IPS-15b (cell line): ENCODE data around the gene STMN3.

Source experiments
- H3K27me3 ChIP-seq: one replicate; pipeline ENCODE4 v1.6.1; 2013; ENCODE audit warnings: low read length; ENCODE audit not compliant: control insufficient read depth, insufficient read depth
- H3K36me3 ChIP-seq: one replicate; pipeline ENCODE4 v1.6.1; 2013; ENCODE audit warnings: low read length; ENCODE audit not compliant: control insufficient read depth, insufficient read depth
- H3K4me1 ChIP-seq: one replicate; pipeline ENCODE4 v1.6.1; 2013; ENCODE audit warnings: mild to moderate bottlenecking, low read length; ENCODE audit not compliant: control insufficient read depth, insufficient read depth
- H3K4me3 ChIP-seq: one replicate; pipeline ENCODE4 v1.5.1; 2013; ENCODE audit warnings: low read depth, low read length
- H3K9ac ChIP-seq: one replicate; pipeline ENCODE4 v1.6.1; 2013; ENCODE audit warnings: low read depth, mild to moderate bottlenecking, low read length
- H3K9me3 ChIP-seq: one replicate; pipeline ENCODE4 v1.6.1; 2013; ENCODE audit warnings: mild to moderate bottlenecking, low read length; ENCODE audit not compliant: control insufficient read depth, insufficient read depth

STMN3 gene

GRCh38 chr20:63590218-63591146, 62.7 kb downstream of the STMN3 start:
- Histone ChIP-seq H3K36me3 (peaks cover 36% of the 10 kb centered on the region), H3K9me3 (no peaks in the 10 kb centered on the region), H3K27me3 (no peaks in the 10 kb centered on the region), H3K4me3 (no peak overlapping the region), H3K4me1 (peaks cover 2% of the 10 kb centered on the region), H3K9ac (no peak overlapping the region)
